Choroid plexus epithelial cell (primary cell): ENCODE data around the gene FASTKD3.

Experiments
- DNase-seq: peaks from one replicate; pipeline ENCODE4 v3.0.0-alpha.2; 2010; ENCODE audit warnings: low read depth
- H3K4me3 ChIP-seq: 2 replicates; pipeline ENCODE4 v1.5.1; 2011; ENCODE audit warnings: low read depth, mild to moderate bottlenecking, control low read depth, low read length, moderate library complexity
- TF ChIP-seq, protein P1 (sequence below): conservative IDR thresholded peaks from 2 replicates; pipeline ENCODE4 v1.5.1; 2011; ENCODE audit warnings: low read depth, mild to moderate bottlenecking, control low read depth, inconsistent platforms, low read length, moderate library complexity

The FASTKD3 gene

GRCh38 chr5:7878381-7878873 lies 9.6 kb upstream of the FASTKD3 start:
- TF ChIP-seq, protein P1, sequence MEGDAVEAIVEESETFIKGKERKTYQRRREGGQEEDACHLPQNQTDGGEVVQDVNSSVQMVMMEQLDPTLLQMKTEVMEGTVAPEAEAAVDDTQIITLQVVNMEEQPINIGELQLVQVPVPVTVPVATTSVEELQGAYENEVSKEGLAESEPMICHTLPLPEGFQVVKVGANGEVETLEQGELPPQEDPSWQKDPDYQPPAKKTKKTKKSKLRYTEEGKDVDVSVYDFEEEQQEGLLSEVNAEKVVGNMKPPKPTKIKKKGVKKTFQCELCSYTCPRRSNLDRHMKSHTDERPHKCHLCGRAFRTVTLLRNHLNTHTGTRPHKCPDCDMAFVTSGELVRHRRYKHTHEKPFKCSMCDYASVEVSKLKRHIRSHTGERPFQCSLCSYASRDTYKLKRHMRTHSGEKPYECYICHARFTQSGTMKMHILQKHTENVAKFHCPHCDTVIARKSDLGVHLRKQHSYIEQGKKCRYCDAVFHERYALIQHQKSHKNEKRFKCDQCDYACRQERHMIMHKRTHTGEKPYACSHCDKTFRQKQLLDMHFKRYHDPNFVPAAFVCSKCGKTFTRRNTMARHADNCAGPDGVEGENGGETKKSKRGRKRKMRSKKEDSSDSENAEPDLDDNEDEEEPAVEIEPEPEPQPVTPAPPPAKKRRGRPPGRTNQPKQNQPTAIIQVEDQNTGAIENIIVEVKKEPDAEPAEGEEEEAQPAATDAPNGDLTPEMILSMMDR, result no peak
- DNase-seq, result peak; percentile 72
- no peak overlapping the region for H3K4me3 ChIP-seq

DNA sequence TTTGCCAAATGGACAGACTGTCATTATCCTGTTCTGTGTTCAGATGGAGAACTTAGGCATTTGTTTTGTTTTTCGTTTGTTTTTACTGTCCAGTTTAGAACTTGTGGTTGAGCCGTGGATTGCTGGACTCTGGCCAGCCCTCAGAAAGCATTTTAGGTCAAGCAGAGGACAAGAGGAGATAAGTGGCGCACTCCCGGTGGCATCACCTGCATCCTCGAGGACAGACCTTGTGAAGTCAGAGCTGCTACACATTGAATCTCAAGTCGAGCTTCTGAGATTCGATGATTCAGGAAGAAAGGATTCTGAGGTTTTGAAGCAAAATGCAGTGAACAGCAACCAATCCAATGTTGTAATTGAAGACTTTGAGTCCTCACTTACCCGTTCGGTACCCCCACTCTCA lies 9.0 kb upstream of the FASTKD3 start:
- DNase-seq, result peak; percentile 70
- H3K4me3 ChIP-seq, result no peak overlapping the region
- TF ChIP-seq, protein P1, result no peak

- no peak overlapping the region for H3K4me3 ChIP-seq
- TF ChIP-seq, protein P1, result no peak
- peak; percentile 65 for DNase-seq
These were observed 8.0 kb upstream of the FASTKD3 start for GRCh38 chr5:7876867-7877266.

DNA sequence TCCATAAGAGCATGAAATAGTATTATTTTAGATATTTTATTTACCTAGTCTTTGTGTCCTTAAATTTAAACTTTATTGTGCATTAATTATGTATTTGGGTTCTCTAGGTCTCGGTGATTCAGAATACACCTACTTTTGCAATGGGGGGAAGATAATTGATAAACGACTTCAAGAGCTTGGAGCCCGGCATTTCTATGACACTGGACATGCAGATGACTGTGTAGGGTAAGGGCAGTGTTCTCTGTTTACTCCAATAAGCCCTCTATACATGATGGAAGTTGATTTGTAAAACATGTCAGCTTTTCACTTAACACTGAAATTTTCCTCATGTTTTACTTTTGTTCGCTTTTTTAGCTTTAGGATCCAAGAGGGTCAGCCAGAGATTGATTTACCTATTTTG lies 6.3 kb upstream of the FASTKD3 start:
- no peak overlapping the region for H3K4me3 ChIP-seq
- TF ChIP-seq, protein P1, result no peak
- DNase-seq, result no peak

DNA sequence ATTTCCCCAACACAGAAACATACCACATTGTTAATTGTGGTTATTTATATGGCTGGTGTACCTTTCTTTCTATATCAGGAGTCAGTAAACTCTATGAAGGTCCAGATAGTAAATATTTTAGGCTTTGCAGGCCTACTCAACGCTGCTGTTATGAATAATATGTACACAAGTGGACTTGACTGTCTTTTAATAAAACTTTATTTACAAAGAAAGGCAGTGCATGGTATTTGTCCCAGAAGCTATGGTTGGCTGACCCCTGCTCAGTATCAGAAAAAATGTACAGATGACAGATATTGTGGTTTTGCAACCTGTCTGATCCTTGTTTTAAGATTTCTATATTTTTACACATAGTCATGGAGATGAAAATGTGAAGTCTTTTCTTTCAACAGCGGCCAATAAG lies 5.8 kb upstream of the FASTKD3 start:
- TF ChIP-seq, protein P1, result no peak
- DNase-seq, result no peak

DNA sequence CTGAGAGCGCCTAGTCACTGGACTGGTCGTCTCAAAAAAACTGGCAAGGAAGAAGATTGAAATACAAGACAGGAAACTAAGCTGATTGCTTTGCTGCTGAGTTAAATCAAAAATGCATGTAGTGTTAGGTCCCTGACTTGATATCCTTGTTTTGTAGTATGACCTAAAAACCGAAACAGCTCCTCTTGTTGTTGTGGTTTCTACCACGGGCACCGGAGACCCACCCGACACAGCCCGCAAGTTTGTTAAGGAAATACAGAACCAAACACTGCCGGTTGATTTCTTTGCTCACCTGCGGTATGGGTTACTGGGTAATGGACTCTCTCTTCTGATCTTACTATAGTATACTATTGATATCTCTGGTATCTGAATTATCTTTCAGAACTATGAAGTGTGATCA lies 4.4 kb upstream of the FASTKD3 start:
- H3K4me3 ChIP-seq, result no peak overlapping the region
- no peak for DNase-seq
- TF ChIP-seq, protein P1, result no peak

More for the DNA sequence above, 5.8 kb upstream of the FASTKD3 start:
- no peak overlapping the region for H3K4me3 ChIP-seq

- no peak for DNase-seq
- H3K4me3 ChIP-seq, result no peak overlapping the region
- TF ChIP-seq, protein P1, result no peak
These were observed 3.8 kb upstream of the FASTKD3 start for GRCh38 chr5:7872517-7873130.
